Measurements from ENCODE around the gene RNF144B. TPM values are rescaled to one million over a fixed set of nuclear protein-coding genes. Genes with fewer than 3 reads are reported as not detected.
A peak's percentile ranks its signal among the peaks of the same experiment; 100 is the strongest.

Gene RNF144B
- total and polyA plus RNA-seq, 2 of the 13 experiments (the other 11 are each of a cell fraction or from before 2014, with no cell fraction given) = 1.8 to 4.3 TPM

DNA sequence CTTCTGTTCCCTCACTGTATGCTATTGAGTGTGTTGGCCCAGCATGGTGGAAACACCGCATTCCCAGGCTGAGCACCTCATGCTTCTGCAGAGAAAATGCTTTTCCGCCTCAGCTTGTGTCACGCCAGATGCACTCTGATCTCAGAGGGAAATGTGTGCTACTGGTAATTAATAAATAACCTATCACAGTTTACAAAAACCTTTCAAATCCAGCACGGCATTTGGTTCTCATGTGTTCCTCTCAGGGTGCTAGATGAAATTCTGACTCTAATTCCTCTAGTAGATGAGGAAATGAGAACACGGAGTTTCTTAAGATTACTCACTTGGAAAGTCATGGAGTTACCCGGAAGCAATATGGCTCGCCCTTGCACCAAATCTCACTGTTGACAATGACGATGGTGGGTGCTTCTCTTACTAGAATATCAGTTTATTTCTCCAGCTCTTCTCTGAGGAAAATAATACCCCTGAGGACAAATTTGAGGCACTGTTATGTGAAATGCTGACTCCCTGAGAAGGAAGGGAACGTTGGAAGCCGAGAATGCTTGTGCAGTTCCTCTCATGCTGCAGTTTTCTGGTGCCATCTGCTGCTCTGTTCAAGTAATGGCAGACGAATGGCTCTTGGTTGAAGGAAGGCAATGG lies 116.6 kb downstream of the RNF144B start (continued):
- no peak for TF ChIP-seq ZNF3 (CRISPR knock-in tag; IDR thresholded peaks at IDR 0.05)
- TF ChIP-seq ZNF674 (CRISPR knock-in tag; IDR thresholded peaks at IDR 0.05; ENCODE audit: low read depth) = no peak
- peak; percentile 92; the same call in 1 of the 2 replicates for TF ChIP-seq SP140L (CRISPR knock-in tag; IDR thresholded peaks at IDR 0.05; ENCODE audit: borderline replicate concordance)
- TF ChIP-seq ZNF329 (CRISPR knock-in tag; IDR thresholded peaks at IDR 0.05; ENCODE audit: low read depth) = no peak
- no peak for TF ChIP-seq TARDBP (CRISPR knock-in tag; IDR thresholded peaks at IDR 0.05)
- TF ChIP-seq, protein P1, sequence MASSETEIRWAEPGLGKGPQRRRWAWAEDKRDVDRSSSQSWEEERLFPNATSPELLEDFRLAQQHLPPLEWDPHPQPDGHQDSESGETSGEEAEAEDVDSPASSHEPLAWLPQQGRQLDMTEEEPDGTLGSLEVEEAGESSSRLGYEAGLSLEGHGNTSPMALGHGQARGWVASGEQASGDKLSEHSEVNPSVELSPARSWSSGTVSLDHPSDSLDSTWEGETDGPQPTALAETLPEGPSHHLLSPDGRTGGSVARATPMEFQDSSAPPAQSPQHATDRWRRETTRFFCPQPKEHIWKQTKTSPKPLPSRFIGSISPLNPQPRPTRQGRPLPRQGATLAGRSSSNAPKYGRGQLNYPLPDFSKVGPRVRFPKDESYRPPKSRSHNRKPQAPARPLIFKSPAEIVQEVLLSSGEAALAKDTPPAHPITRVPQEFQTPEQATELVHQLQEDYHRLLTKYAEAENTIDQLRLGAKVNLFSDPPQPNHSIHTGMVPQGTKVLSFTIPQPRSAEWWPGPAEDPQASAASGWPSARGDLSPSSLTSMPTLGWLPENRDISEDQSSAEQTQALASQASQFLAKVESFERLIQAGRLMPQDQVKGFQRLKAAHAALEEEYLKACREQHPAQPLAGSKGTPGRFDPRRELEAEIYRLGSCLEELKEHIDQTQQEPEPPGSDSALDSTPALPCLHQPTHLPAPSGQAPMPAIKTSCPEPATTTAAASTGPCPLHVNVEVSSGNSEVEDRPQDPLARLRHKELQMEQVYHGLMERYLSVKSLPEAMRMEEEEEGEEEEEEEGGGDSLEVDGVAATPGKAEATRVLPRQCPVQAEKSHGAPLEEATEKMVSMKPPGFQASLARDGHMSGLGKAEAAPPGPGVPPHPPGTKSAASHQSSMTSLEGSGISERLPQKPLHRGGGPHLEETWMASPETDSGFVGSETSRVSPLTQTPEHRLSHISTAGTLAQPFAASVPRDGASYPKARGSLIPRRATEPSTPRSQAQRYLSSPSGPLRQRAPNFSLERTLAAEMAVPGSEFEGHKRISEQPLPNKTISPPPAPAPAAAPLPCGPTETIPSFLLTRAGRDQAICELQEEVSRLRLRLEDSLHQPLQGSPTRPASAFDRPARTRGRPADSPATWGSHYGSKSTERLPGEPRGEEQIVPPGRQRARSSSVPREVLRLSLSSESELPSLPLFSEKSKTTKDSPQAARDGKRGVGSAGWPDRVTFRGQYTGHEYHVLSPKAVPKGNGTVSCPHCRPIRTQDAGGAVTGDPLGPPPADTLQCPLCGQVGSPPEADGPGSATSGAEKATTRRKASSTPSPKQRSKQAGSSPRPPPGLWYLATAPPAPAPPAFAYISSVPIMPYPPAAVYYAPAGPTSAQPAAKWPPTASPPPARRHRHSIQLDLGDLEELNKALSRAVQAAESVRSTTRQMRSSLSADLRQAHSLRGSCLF (CRISPR knock-in tag; IDR thresholded peaks at IDR 0.05; ENCODE audit: borderline replicate concordance) = no peak
- TF ChIP-seq, protein P2, sequence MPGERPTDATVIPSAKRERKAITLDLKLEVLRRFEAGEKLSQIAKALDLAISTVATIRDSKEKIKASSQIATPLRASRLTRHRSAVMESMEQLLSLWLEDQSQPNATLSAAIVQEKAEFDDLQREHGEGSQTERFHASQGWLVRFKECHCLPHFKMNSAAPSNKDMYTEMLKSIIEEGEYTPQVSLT (CRISPR knock-in tag; IDR thresholded peaks at IDR 0.05; ENCODE audit: borderline replicate concordance, low read depth) = no peak
- TF ChIP-seq, protein P3, sequence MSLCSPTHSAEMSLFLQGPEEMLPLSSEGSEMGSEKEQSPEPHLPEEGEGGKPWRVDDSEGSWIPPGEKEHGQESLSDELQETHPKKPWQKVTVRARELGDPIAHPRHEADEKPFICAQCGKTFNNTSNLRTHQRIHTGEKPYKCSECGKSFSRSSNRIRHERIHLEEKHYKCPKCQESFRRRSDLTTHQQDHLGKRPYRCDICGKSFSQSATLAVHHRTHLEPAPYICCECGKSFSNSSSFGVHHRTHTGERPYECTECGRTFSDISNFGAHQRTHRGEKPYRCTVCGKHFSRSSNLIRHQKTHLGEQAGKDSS (CRISPR knock-in tag; IDR thresholded peaks at IDR 0.05; ENCODE audit: borderline replicate concordance, low read depth) = no peak
- TF ChIP-seq HNRNPH1 (optimal IDR thresholded peaks at IDR 0.05; ENCODE audit: low read depth, low read length) = no peak
- no peak for TF ChIP-seq ZSCAN20 (CRISPR knock-in tag; IDR thresholded peaks at IDR 0.05; ENCODE audit: borderline replicate concordance)
- TF ChIP-seq ZFP36L2 (CRISPR knock-in tag; IDR thresholded peaks at IDR 0.05) = no peak
- TF ChIP-seq, protein P4, sequence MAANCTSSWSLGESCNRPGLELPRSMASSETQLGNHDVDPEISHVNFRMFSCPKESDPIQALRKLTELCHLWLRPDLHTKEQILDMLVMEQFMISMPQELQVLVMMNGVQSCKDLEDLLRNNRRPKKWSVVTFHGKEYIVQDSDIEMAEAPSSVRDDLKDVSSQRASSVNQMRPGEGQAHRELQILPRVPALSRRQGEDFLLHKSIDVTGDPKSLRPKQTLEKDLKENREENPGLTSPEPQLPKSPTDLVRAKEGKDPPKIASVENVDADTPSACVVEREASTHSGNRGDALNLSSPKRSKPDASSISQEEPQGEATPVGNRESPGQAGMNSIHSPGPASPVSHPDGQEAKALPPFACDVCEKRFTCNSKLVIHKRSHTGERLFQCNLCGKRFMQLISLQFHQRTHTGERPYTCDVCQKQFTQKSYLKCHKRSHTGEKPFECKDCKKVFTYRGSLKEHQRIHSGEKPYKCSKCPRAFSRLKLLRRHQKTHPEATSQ (CRISPR knock-in tag; IDR thresholded peaks at IDR 0.05; ENCODE audit: borderline replicate concordance) = 0 out of 2 replicates have a peak, but pooled peaks have one; percentile 19
- TF ChIP-seq FOXM1 (CRISPR knock-in tag; IDR thresholded peaks at IDR 0.05) = no peak
- TF ChIP-seq IKZF4 (CRISPR knock-in tag; IDR thresholded peaks at IDR 0.05; ENCODE audit: borderline replicate concordance, low read depth, not compliant biosample characterization) = no peak
- no peak for TF ChIP-seq PHF8 (CRISPR knock-in tag; IDR thresholded peaks at IDR 0.05)
- TF ChIP-seq, protein P5, sequence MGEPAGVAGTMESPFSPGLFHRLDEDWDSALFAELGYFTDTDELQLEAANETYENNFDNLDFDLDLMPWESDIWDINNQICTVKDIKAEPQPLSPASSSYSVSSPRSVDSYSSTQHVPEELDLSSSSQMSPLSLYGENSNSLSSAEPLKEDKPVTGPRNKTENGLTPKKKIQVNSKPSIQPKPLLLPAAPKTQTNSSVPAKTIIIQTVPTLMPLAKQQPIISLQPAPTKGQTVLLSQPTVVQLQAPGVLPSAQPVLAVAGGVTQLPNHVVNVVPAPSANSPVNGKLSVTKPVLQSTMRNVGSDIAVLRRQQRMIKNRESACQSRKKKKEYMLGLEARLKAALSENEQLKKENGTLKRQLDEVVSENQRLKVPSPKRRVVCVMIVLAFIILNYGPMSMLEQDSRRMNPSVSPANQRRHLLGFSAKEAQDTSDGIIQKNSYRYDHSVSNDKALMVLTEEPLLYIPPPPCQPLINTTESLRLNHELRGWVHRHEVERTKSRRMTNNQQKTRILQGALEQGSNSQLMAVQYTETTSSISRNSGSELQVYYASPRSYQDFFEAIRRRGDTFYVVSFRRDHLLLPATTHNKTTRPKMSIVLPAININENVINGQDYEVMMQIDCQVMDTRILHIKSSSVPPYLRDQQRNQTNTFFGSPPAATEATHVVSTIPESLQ (CRISPR knock-in tag; conservative IDR thresholded peaks at IDR 0.05) = no peak
